ENCODE measurements around the gene SLC4A1AP. TPM values are rescaled to one million over a fixed set of nuclear protein-coding genes. Genes with fewer than 3 reads are reported as not detected.
"Not testable (repeated sequence)": the region's sequence is repeated elsewhere in the genome, so short reads cannot be mapped to it uniquely, and the experiment has no call there.

The SLC4A1AP gene
- total RNA-seq, 1 donor from 2014 or later: 20.9 TPM

- H3K27ac Mint-ChIP-seq (ENCODE audit: unreplicated experiment): peak overlapping the region; percentile 99
- peak overlapping the region; percentile 94 for H3K27ac ChIP-seq (ENCODE audit: low read depth, low read length)
- H3K4me3 Mint-ChIP-seq (ENCODE audit: unreplicated experiment): peak overlapping the region; percentile 57
- no peak overlapping the region for H3K4me3 ChIP-seq (ENCODE audit: insufficient read depth, low read depth, low read length)
- H4K20me1 ChIP-seq (ENCODE audit: insufficient read depth, low read length): no peaks in the 10 kb centered on the region
- no peak overlapping the region for H2AFZ ChIP-seq (ENCODE audit: low read depth, low read length)
- FAIRE-seq (no peak), DNase-seq (ENCODE audit: low read depth) (peak; percentile 71)
- no peaks in the 10 kb centered on the region for H3K79me2 ChIP-seq (ENCODE audit: insufficient read depth, low read length)
- peaks cover 8% of the 10 kb centered on the region for H3K36me3 Mint-ChIP-seq (ENCODE audit: low read depth, unreplicated experiment)
- no peak overlapping the region for H3K4me2 ChIP-seq (ENCODE audit: low read length)
- no peaks in the 10 kb centered on the region for H3K27me3 Mint-ChIP-seq (ENCODE audit: low read depth, unreplicated experiment)
- H3K4me1 ChIP-seq (ENCODE audit: insufficient read depth, low read length): peaks cover 26% of the 10 kb centered on the region
- peaks cover 36% of the 10 kb centered on the region for H3K4me1 Mint-ChIP-seq (ENCODE audit: low read depth, unreplicated experiment)
- H3K27me3 ChIP-seq (ENCODE audit: insufficient read depth, low read length): no peaks in the 10 kb centered on the region
- no peaks in the 10 kb centered on the region for H3K9me3 ChIP-seq (ENCODE audit: insufficient read depth, low read depth, low read length)
- TF ChIP-seq EZH2 (IDR thresholded peaks at IDR 0.05; ENCODE audit: insufficient read depth, low read length) (no peak), CTCF (IDR thresholded peaks at IDR 0.05; ENCODE audit: insufficient read depth, low read depth, low read length) (peak; percentile 96)
- peaks cover 27% of the 10 kb centered on the region for H3K36me3 ChIP-seq (ENCODE audit: insufficient read depth, low read length)
- H3K9me3 Mint-ChIP-seq (ENCODE audit: unreplicated experiment): no peaks in the 10 kb centered on the region
- H3K9ac ChIP-seq (ENCODE audit: low read length): peak overlapping the region; percentile 54
Measured at GRCh38 chr2:27683390-27684071, 19.8 kb downstream of the SLC4A1AP start.

GRCh38 chr2:27685006-27685405, 21.3 kb downstream of the SLC4A1AP start:
- not testable (repeated sequence) for H2AFZ ChIP-seq (ENCODE audit: low read depth, low read length); H4K20me1 ChIP-seq (ENCODE audit: insufficient read depth, low read length); H3K27me3 Mint-ChIP-seq (ENCODE audit: low read depth, unreplicated experiment); H3K4me3 Mint-ChIP-seq (ENCODE audit: unreplicated experiment); H3K79me2 ChIP-seq (ENCODE audit: insufficient read depth, low read length); H3K27ac Mint-ChIP-seq (ENCODE audit: unreplicated experiment); H3K4me2 ChIP-seq (ENCODE audit: low read length); H3K9me3 ChIP-seq (ENCODE audit: insufficient read depth, low read depth, low read length); H3K27ac ChIP-seq (ENCODE audit: low read depth, low read length); H3K9ac ChIP-seq (ENCODE audit: low read length); H3K27me3 ChIP-seq (ENCODE audit: insufficient read depth, low read length); DNase-seq (ENCODE audit: low read depth); H3K36me3 Mint-ChIP-seq (ENCODE audit: low read depth, unreplicated experiment); H3K9me3 Mint-ChIP-seq (ENCODE audit: unreplicated experiment); FAIRE-seq; H3K4me3 ChIP-seq (ENCODE audit: insufficient read depth, low read depth, low read length)
- H3K4me1 Mint-ChIP-seq (ENCODE audit: low read depth, unreplicated experiment): peaks cover 36% of the 10 kb centered on the region
- Histone ChIP-seq H3K36me3 (ENCODE audit: insufficient read depth, low read length) (peaks cover 23% of the 10 kb centered on the region), H3K4me1 (ENCODE audit: insufficient read depth, low read length) (peaks cover 26% of the 10 kb centered on the region)

GRCh38 chr2:27685577-27685976, 21.9 kb downstream of the SLC4A1AP start:
- no peak overlapping the region for H3K27ac Mint-ChIP-seq (ENCODE audit: unreplicated experiment)
- FAIRE-seq: no peak
- no peak overlapping the region for H2AFZ ChIP-seq (ENCODE audit: low read depth, low read length)
- H3K4me1 Mint-ChIP-seq (ENCODE audit: low read depth, unreplicated experiment): peaks cover 33% of the 10 kb centered on the region
- no peak overlapping the region for H3K9ac ChIP-seq (ENCODE audit: low read length)
- no peak overlapping the region for H3K4me2 ChIP-seq (ENCODE audit: low read length)
- no peaks in the 10 kb centered on the region for H3K9me3 Mint-ChIP-seq (ENCODE audit: unreplicated experiment)
- H3K4me1 ChIP-seq (ENCODE audit: insufficient read depth, low read length): peaks cover 26% of the 10 kb centered on the region
- peaks cover 23% of the 10 kb centered on the region for H3K36me3 ChIP-seq (ENCODE audit: insufficient read depth, low read length)
- no peaks in the 10 kb centered on the region for H3K9me3 ChIP-seq (ENCODE audit: insufficient read depth, low read depth, low read length)
- TF ChIP-seq CTCF (IDR thresholded peaks at IDR 0.05; ENCODE audit: insufficient read depth, low read depth, low read length) (no peak), EZH2 (IDR thresholded peaks at IDR 0.05; ENCODE audit: insufficient read depth, low read length) (no peak)
- H3K4me3 ChIP-seq (ENCODE audit: insufficient read depth, low read depth, low read length): no peak overlapping the region
- H3K27me3 ChIP-seq (ENCODE audit: insufficient read depth, low read length): no peaks in the 10 kb centered on the region
- peaks cover 8% of the 10 kb centered on the region for H3K36me3 Mint-ChIP-seq (ENCODE audit: low read depth, unreplicated experiment)
- H3K27me3 Mint-ChIP-seq (ENCODE audit: low read depth, unreplicated experiment): no peaks in the 10 kb centered on the region
- no peak overlapping the region for H3K27ac ChIP-seq (ENCODE audit: low read depth, low read length)
- no peak for DNase-seq (ENCODE audit: low read depth)
- H4K20me1 ChIP-seq (ENCODE audit: insufficient read depth, low read length): no peaks in the 10 kb centered on the region
- no peaks in the 10 kb centered on the region for H3K79me2 ChIP-seq (ENCODE audit: insufficient read depth, low read length)
- no peak overlapping the region for H3K4me3 Mint-ChIP-seq (ENCODE audit: unreplicated experiment)

Data from astrocyte (in vitro differentiated cells and primary cell).